ENCODE measurements around the gene TENM4. TPM values are rescaled to one million over a fixed set of nuclear protein-coding genes. Genes with fewer than 3 reads are reported as not detected.
A peak's percentile ranks its signal among the peaks of the same experiment; 100 is the strongest.

The TENM4 gene
- total RNA-seq, 2 donors from 2014 or later: 68.2 to 130 TPM

- 92 to 95% methylated on average over 2 to 3 of the region's 3 CpGs for WGBS, 2 experiments (ENCODE audit: insufficient coverage in 1 of 2, insufficient read length in 1 of 2)
- Histone ChIP-seq H3K27me3 (ENCODE audit: control insufficient read depth, insufficient read depth, low read length, poor library complexity, severe bottlenecking) (no peaks in the 10 kb centered on the region), H3K4me3 (ENCODE audit: low read length) (no peak overlapping the region), H3K27ac (ENCODE audit: low read depth, low read length) (no peak overlapping the region), H3K36me3 (ENCODE audit: control insufficient read depth, insufficient read depth, low read length) (no peaks in the 10 kb centered on the region), H3K4me1 (ENCODE audit: control insufficient read depth, insufficient read depth, low read length) (peaks cover 5% of the 10 kb centered on the region), H3K9me3 (ENCODE audit: control insufficient read depth, low read length) (no peaks in the 10 kb centered on the region), H3K9ac (ENCODE audit: extremely low read depth, low read length, poor library complexity, severe bottlenecking) (no peak overlapping the region)
- Mint-ChIP-seq H3K4me3 (no peak overlapping the region), H3K27me3 (ENCODE audit: insufficient read depth) (no peaks in the 10 kb centered on the region), H3K36me3 (ENCODE audit: low read depth) (no peaks in the 10 kb centered on the region), H3K27ac (no peak overlapping the region), H3K9me3 (no peaks in the 10 kb centered on the region), H3K4me1 (peaks cover 9% of the 10 kb centered on the region)
- TF ChIP-seq CTCF (conservative IDR thresholded peaks at IDR 0.05): no peak
- DNase-seq: no peak
Observed at GRCh38 chr11:78921509-78921908, 519.3 kb downstream of the TENM4 start.

GRCh38 chr11:78920329-78920728 lies 520.5 kb downstream of the TENM4 start:
- H3K27ac Mint-ChIP-seq: no peak overlapping the region
- peak; percentile 5 for DNase-seq
- TF ChIP-seq CTCF (conservative IDR thresholded peaks at IDR 0.05): no peak
- no peaks in the 10 kb centered on the region for H3K27me3 Mint-ChIP-seq (ENCODE audit: insufficient read depth)
- Histone ChIP-seq H3K9ac (ENCODE audit: extremely low read depth, low read length, poor library complexity, severe bottlenecking) (no peak overlapping the region), H3K27me3 (ENCODE audit: control insufficient read depth, insufficient read depth, low read length, poor library complexity, severe bottlenecking) (no peaks in the 10 kb centered on the region), H3K4me1 (ENCODE audit: control insufficient read depth, insufficient read depth, low read length) (peaks cover 5% of the 10 kb centered on the region), H3K9me3 (ENCODE audit: control insufficient read depth, low read length) (no peaks in the 10 kb centered on the region), H3K27ac (ENCODE audit: low read depth, low read length) (no peak overlapping the region), H3K36me3 (ENCODE audit: control insufficient read depth, insufficient read depth, low read length) (no peaks in the 10 kb centered on the region), H3K4me3 (ENCODE audit: low read length) (no peak overlapping the region)
- H3K4me3 Mint-ChIP-seq: no peak overlapping the region
- H3K4me1 Mint-ChIP-seq: peaks cover 9% of the 10 kb centered on the region
- WGBS, 2 experiments (ENCODE audit: insufficient coverage in 1 of 2, insufficient read length in 1 of 2): 81 to 84% methylated on average over 7 to 9 of the region's 9 CpGs
- no peaks in the 10 kb centered on the region for H3K9me3 Mint-ChIP-seq
- no peaks in the 10 kb centered on the region for H3K36me3 Mint-ChIP-seq (ENCODE audit: low read depth)

GRCh38 chr11:78916759-78917158 lies 524.1 kb downstream of the TENM4 start:
- peaks cover 9% of the 10 kb centered on the region for H3K4me1 Mint-ChIP-seq
- no peak overlapping the region for H3K4me3 ChIP-seq (ENCODE audit: low read length)

More at GRCh38 chr11:78916759-78917158, 524.1 kb downstream of the TENM4 start:
- H3K27me3 ChIP-seq (ENCODE audit: control insufficient read depth, insufficient read depth, low read length, poor library complexity, severe bottlenecking): no peaks in the 10 kb centered on the region
- Mint-ChIP-seq H3K27ac (no peak overlapping the region), H3K36me3 (ENCODE audit: low read depth) (no peaks in the 10 kb centered on the region), H3K4me3 (no peak overlapping the region), H3K27me3 (ENCODE audit: insufficient read depth) (no peaks in the 10 kb centered on the region), H3K9me3 (no peaks in the 10 kb centered on the region)
- no peaks in the 10 kb centered on the region for H3K9me3 ChIP-seq (ENCODE audit: control insufficient read depth, low read length)
- DNase-seq: no peak
- TF ChIP-seq CTCF (conservative IDR thresholded peaks at IDR 0.05): peak; percentile 48
- H3K36me3 ChIP-seq (ENCODE audit: control insufficient read depth, insufficient read depth, low read length): no peaks in the 10 kb centered on the region
- H3K27ac ChIP-seq (ENCODE audit: low read depth, low read length): no peak overlapping the region
- H3K4me1 ChIP-seq (ENCODE audit: control insufficient read depth, insufficient read depth, low read length): peaks cover 5% of the 10 kb centered on the region
- WGBS, 2 experiments (ENCODE audit: insufficient coverage in 1 of 2, insufficient read length in 1 of 2): 80 to 100% methylated on average over 1 of the region's 1 CpG
- no peak overlapping the region for H3K9ac ChIP-seq (ENCODE audit: extremely low read depth, low read length, poor library complexity, severe bottlenecking)

All from endodermal cell (in vitro differentiated cells).